Stimulated activated CD8-positive, alpha-beta memory T cell treated with anti-CD3 and anti-CD28 coated beads, Interleukin-7, amount 100 ng/mL, for 1 hour (primary cell): Measurements from ENCODE around the gene BBS2.
A peak's percentile ranks its signal among the peaks of the same experiment; 100 is the strongest.
"Not testable (repeated sequence)": the region's sequence is repeated elsewhere in the genome, so short reads cannot be mapped to it uniquely, and the experiment has no call there.

ENCODE experiments used
- DNase-seq, 2 donors: peaks; one replicate each; pipeline ENCODE4 v3.0.0-alpha.2; 2020; ENCODE audit warnings: low read depth in 2 of 2

Gene BBS2

GRCh38 chr16:56525236-56525635 is 5.4 kb upstream of the BBS2 start:
- no peak for DNase-seq

- no peak for DNase-seq
These were observed 390 bp upstream of the BBS2 start for GRCh38 chr16:56520251-56520577.

- no peak for DNase-seq
These were observed 1.4 kb downstream of the BBS2 start for GRCh38 chr16:56518425-56518824.

- no peak for DNase-seq
These were observed 2.6 kb downstream of the BBS2 start for GRCh38 chr16:56517206-56517605.

GRCh38 chr16:56515665-56516064 is 4.2 kb downstream of the BBS2 start:
- DNase-seq, result no peak

GRCh38 chr16:56514845-56515244 is 5.0 kb downstream of the BBS2 start:
- no peak for DNase-seq

GRCh38 chr16:56513972-56514371 is 5.9 kb downstream of the BBS2 start:
- DNase-seq, result peak; percentile 5 to 8

- DNase-seq, result no peak
These were observed 6.7 kb downstream of the BBS2 start for GRCh38 chr16:56513091-56513490.

- DNase-seq, result no peak
These were observed 7.8 kb downstream of the BBS2 start for GRCh38 chr16:56512025-56512424.

GRCh38 chr16:56510544-56510943 is 9.3 kb downstream of the BBS2 start:
- DNase-seq, result no peak

- DNase-seq, result no peak
These were observed 12.9 kb downstream of the BBS2 start for GRCh38 chr16:56506941-56507340.

- DNase-seq, result no peak
These were observed 14.6 kb downstream of the BBS2 start for GRCh38 chr16:56505181-56505580.

- no peak for DNase-seq
These were observed 26.0 kb downstream of the BBS2 start for GRCh38 chr16:56493815-56494214.

- no peak for DNase-seq
These were observed 26.7 kb downstream of the BBS2 start for GRCh38 chr16:56493126-56493525.

GRCh38 chr16:56491657-56492261 is 28.1 kb downstream of the BBS2 start:
- no peak for DNase-seq

GRCh38 chr16:56488868-56489267 is 31.0 kb downstream of the BBS2 start:
- DNase-seq, result not testable (repeated sequence)

- no peak for DNase-seq
These were observed 31.8 kb downstream of the BBS2 start for GRCh38 chr16:56488035-56488434.

- no peak for DNase-seq
These were observed 36.4 kb downstream of the BBS2 start for GRCh38 chr16:56483394-56483793.

GRCh38 chr16:56482683-56483236 is 37.1 kb downstream of the BBS2 start:
- DNase-seq, result no peak

GRCh38 chr16:56481468-56482122 is 38.2 kb downstream of the BBS2 start:
- no peak for DNase-seq

GRCh38 chr16:56480776-56481467 is 38.9 kb downstream of the BBS2 start:
- no peak for DNase-seq

- no peak for DNase-seq
These were observed 40.4 kb downstream of the BBS2 start for GRCh38 chr16:56479469-56479868.
